HG03039 (cell line): ENCODE measurements around the gene TRPV6.

Experiments used
- ATAC-seq: cut with Tn5 transposase; IDR thresholded peaks from one replicate; pipeline ENCODE4 v1.9.1; 2021; ENCODE audit warnings: mild to moderate bottlenecking, moderate library complexity; ENCODE audit not compliant: unreplicated experiment

The TRPV6 gene

GRCh38 chr7:142886866-142887265, 1.3 kb upstream of the TRPV6 start:
- ATAC-seq = no peak

GRCh38 chr7:142884286-142884640, 1.3 kb downstream of the TRPV6 start:
- ATAC-seq = no peak

- ATAC-seq = no peak
Observed at GRCh38 chr7:142883571-142884285, 1.8 kb downstream of the TRPV6 start.

GRCh38 chr7:142883145-142883544, 2.4 kb downstream of the TRPV6 start:
- ATAC-seq = no peak

GRCh38 chr7:142882338-142882678, 3.2 kb downstream of the TRPV6 start:
- ATAC-seq = no peak

GRCh38 chr7:142881586-142882337, 3.8 kb downstream of the TRPV6 start:
- ATAC-seq = no peak

GRCh38 chr7:142880876-142881505, 4.6 kb downstream of the TRPV6 start:
- no peak for ATAC-seq

- no peak for ATAC-seq
Observed at GRCh38 chr7:142879060-142879459, 6.5 kb downstream of the TRPV6 start.

GRCh38 chr7:142878315-142878714, 7.2 kb downstream of the TRPV6 start:
- no peak for ATAC-seq

- ATAC-seq = no peak
Observed at GRCh38 chr7:142876991-142877910, 8.3 kb downstream of the TRPV6 start.

- no peak for ATAC-seq
Observed at GRCh38 chr7:142876236-142876960, 9.1 kb downstream of the TRPV6 start.

- no peak for ATAC-seq
Observed at GRCh38 chr7:142875456-142875855, 10.1 kb downstream of the TRPV6 start.

- no peak for ATAC-seq
Observed at GRCh38 chr7:142874837-142875236, 10.7 kb downstream of the TRPV6 start.

GRCh38 chr7:142874409-142874808, 11.1 kb downstream of the TRPV6 start:
- no peak for ATAC-seq

- no peak for ATAC-seq
Observed at GRCh38 chr7:142873871-142874270, 11.7 kb downstream of the TRPV6 start.

GRCh38 chr7:142873281-142873784, 12.2 kb downstream of the TRPV6 start:
- ATAC-seq = peak; percentile 56

GRCh38 chr7:142872106-142872675, 13.4 kb downstream of the TRPV6 start:
- ATAC-seq = no peak

- ATAC-seq = no peak
Observed at GRCh38 chr7:142871260-142872105, 14.1 kb downstream of the TRPV6 start.
